ENCODE measurements around the gene CALD1.
A peak's percentile ranks its signal among the peaks of the same experiment; 100 is the strongest.

CALD1 gene

DNA sequence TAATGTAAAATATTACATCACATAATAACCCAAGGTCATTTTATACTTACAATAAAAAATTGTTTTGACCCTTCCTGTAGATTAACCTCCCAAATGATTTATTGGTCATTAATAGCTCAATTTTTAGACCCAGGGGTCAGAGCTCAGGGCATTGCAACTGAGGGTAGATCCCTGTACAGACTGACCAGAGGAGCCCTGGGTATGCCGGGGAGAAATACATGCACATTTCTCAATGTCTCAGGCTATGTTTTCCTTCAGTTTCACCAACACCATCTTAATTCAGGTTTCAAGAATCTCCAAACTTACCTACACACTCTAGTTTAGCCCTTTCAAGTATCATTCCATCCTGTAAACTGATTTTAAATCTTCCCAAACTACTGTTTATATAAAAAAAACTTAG, 46.2 kb downstream of the CALD1 start:
- DNase-seq (ENCODE audit: low read depth) = no peak

DNA sequence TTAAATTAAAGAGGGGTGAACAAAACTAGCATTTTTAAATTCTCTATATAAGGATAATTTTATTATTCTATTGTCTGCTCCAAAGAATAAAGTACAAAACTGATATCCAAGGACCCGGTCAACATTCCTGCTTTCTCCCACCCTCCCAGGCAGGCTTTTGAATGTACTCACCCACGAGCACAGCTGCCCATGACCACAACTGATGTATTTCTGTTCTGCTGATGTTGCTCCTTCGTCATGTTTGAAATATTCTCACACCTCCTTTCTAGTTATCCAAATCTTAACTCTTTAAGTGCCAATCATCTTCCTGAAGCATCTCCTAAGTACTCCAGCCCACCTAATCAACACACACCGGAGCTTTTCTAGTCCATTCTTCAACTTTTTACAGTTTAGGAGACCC, 46.7 kb downstream of the CALD1 start:
- peak; percentile 87 for DNase-seq (ENCODE audit: low read depth)
- in situ Hi-C loops (cut with HindIII; ENCODE audit: low sequenced_read_pairs) = no loop called here
- no peak overlapping the region for H3K4me3 ChIP-seq (ENCODE audit: low read depth, low read length)

More for the DNA sequence above, 46.2 kb downstream of the CALD1 start:
- TF ChIP-seq, protein P1, sequence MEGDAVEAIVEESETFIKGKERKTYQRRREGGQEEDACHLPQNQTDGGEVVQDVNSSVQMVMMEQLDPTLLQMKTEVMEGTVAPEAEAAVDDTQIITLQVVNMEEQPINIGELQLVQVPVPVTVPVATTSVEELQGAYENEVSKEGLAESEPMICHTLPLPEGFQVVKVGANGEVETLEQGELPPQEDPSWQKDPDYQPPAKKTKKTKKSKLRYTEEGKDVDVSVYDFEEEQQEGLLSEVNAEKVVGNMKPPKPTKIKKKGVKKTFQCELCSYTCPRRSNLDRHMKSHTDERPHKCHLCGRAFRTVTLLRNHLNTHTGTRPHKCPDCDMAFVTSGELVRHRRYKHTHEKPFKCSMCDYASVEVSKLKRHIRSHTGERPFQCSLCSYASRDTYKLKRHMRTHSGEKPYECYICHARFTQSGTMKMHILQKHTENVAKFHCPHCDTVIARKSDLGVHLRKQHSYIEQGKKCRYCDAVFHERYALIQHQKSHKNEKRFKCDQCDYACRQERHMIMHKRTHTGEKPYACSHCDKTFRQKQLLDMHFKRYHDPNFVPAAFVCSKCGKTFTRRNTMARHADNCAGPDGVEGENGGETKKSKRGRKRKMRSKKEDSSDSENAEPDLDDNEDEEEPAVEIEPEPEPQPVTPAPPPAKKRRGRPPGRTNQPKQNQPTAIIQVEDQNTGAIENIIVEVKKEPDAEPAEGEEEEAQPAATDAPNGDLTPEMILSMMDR (IDR thresholded peaks at IDR 0.05; ENCODE audit: low read depth, low read length, missing control alignments) = no peak
- no peak overlapping the region for H3K4me3 ChIP-seq (ENCODE audit: low read depth, low read length)
- in situ Hi-C loops (cut with HindIII; ENCODE audit: low sequenced_read_pairs) = no loop called here

DNA sequence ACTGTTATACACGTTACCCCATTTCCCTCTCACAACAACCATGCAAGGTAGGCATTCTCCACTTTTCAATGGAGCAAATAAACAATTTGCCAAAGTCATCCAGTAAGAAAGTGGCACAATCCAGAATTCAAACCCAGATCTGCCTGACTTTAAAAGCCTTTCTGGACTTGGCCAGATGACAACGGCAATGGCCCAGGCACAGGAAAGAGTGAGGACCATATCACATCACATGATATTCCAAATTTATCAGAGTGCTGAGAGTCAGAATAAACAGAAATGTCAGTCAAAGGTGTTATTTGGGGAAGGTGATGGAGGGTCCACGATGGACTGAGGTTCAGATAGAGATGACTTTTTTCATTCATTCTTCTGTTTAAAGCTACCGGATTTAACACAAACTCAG, 48.0 kb downstream of the CALD1 start:
- in situ Hi-C loops (cut with HindIII; ENCODE audit: low sequenced_read_pairs) = no loop called here
- H3K4me3 ChIP-seq (ENCODE audit: low read depth, low read length) = no peak overlapping the region
- DNase-seq (ENCODE audit: low read depth) = no peak
- TF ChIP-seq, protein P1 (IDR thresholded peaks at IDR 0.05; ENCODE audit: low read depth, low read length, missing control alignments) = no peak

More for the DNA sequence above, 46.7 kb downstream of the CALD1 start:
- TF ChIP-seq, protein P1 (IDR thresholded peaks at IDR 0.05; ENCODE audit: low read depth, low read length, missing control alignments) = no peak

DNA sequence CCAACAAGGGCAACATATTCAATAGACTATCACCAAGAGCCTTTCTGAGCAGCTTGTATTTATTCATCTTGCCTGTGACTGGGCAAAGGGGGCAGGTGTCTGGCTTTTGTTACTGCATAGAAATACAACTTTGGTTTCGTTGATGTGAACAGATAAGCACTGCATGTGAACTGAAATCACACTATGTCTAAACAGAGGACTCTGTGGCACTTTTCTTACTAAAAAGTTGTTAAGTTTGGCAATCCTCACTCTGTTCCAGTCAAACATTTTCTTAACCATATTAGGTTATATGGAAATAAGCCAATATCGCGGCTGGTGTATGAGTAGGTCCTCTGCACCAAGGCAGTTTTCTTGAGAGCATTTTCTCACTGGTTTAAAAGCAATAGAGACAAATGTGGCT, 48.5 kb downstream of the CALD1 start:
- in situ Hi-C loops (cut with HindIII; ENCODE audit: low sequenced_read_pairs) = no loop called here
- no peak overlapping the region for H3K4me3 ChIP-seq (ENCODE audit: low read depth, low read length)
- TF ChIP-seq, protein P1 (IDR thresholded peaks at IDR 0.05; ENCODE audit: low read depth, low read length, missing control alignments) = no peak
- peak; percentile 67 for DNase-seq (ENCODE audit: low read depth)

DNA sequence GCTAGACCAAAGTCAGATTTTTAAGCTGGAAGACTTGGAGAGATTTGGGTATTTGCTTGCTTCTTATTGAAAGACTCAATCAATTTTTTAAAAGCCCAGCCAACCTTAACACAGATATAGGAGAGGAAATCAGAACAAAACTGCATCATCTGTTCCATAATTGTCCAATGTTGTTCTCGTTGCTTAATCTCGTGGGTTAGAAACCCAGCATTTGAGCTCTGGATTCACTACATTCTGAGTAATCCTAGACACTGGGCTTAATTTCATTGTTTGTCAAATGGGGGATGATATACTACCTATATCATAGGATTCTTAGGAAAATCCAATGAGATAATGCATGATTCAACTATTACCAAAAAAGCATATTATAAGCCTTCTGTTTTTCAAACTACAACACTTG, 48.9 kb downstream of the CALD1 start:
- in situ Hi-C loops (cut with HindIII; ENCODE audit: low sequenced_read_pairs) = no loop called here
- no peak overlapping the region for H3K4me3 ChIP-seq (ENCODE audit: low read depth, low read length)
- DNase-seq (ENCODE audit: low read depth) = no peak
- TF ChIP-seq, protein P1 (IDR thresholded peaks at IDR 0.05; ENCODE audit: low read depth, low read length, missing control alignments) = no peak

DNA sequence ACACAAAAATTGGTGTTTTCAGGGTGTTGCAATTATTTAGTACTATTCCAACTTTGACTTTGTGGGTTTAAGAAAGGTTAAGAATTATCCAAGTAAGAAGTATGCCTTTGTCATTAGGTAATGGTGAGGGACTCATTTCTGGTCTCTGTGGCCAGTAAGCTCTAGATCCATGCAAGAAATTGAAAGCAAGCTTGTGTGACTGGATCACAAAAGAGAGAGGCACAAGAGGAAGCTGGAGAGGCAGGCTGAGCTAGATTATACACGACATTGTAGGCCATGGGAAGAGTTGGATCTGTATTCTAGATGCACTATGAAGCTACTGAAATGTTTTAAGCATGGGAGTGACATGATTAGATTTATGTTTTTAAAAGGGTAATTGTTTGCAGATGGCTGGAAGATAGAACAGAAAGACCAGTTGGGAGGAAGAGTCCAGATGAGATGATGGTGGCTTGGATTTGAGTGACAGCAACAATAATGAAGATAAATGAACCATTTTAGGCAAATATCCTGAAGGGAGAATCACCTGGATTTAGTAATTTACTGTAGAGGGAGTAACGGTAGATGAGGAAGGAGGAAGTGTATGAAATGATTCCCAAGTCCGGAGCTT, 50.0 kb downstream of the CALD1 start:
- in situ Hi-C loops (cut with HindIII; ENCODE audit: low sequenced_read_pairs) = no loop called here
- no peak overlapping the region for H3K4me3 ChIP-seq (ENCODE audit: low read depth, low read length)
- TF ChIP-seq, protein P1 (IDR thresholded peaks at IDR 0.05; ENCODE audit: low read depth, low read length, missing control alignments) = no peak
- no peak for DNase-seq (ENCODE audit: low read depth)

Data from astrocyte of the cerebellum (primary cell).